Measurements from ENCODE around the gene SEMA4A.
"Not testable (repeated sequence)": the region's sequence is repeated elsewhere in the genome, so short reads cannot be mapped to it uniquely, and the experiment has no call there.

The SEMA4A gene

DNA sequence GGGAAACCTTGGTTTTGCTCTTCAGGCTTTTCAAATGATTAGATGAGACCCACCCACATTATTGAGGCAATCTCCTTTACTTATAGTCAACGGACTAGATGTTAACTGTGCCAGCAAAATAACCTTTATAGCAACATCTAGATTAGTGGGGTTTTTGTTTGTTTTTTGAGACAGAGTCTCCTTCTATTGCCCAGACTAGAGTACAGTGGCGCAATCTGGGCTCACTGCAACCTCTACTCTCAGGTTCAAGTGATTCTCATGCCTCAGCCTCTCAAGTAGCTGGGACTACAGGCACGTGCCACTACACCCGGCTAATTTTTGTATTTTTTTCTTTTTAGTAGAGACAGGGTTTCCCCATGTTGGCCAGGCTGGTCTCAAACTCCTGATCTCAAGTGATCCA, 36.9 kb downstream of the SEMA4A start:
- in situ Hi-C loops (cut with MboI; ENCODE audit: low sequenced_read_pairs) = not testable (repeated sequence)

DNA sequence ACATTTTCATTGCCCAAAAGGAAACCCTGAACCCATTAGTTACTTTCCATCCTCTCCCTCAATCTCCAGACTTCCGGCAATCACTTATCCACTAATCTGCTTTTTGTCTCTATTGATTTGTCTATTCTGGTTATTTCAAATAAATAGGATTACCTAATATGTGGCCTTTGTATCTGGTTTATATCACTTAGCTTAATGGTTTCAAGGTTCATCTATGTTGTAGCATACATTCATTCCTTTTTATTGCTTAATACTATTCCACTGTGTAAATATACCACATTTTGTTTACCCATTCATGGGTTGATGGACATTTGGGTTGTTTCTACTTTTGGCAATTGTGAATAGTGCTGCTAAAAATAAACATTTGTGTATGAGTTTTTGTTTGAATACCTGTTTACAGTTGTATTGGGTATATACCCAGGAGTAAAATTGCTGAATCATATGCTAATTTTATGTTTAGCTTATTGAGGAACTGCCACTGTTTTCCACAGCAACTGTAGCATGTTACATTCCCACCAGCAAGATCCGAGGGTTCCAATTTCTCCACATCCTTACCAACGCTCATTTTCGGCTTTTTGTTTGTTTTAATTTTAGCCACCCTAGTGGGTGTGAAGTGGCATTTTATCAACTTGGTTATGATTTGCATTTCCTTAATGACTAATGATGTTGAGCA, 38.0 kb downstream of the SEMA4A start:
- in situ Hi-C loops (cut with MboI; ENCODE audit: low sequenced_read_pairs) = no loop called here

DNA sequence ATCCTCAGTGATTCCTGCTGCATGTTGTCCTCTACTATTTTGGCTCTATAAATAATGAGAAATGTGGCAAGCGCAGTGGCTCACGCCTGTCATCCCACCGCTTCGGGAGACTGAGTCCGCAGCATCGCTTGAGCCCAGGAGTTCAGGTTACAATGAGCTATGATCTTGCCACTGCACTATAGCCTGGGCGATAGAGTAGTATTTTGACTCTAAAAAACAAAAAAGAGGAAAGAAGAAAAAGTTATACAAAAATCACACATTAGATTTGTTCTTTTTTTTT, 39.8 kb downstream of the SEMA4A start:
- in situ Hi-C loops (cut with MboI; ENCODE audit: low sequenced_read_pairs) = no loop called here

DNA sequence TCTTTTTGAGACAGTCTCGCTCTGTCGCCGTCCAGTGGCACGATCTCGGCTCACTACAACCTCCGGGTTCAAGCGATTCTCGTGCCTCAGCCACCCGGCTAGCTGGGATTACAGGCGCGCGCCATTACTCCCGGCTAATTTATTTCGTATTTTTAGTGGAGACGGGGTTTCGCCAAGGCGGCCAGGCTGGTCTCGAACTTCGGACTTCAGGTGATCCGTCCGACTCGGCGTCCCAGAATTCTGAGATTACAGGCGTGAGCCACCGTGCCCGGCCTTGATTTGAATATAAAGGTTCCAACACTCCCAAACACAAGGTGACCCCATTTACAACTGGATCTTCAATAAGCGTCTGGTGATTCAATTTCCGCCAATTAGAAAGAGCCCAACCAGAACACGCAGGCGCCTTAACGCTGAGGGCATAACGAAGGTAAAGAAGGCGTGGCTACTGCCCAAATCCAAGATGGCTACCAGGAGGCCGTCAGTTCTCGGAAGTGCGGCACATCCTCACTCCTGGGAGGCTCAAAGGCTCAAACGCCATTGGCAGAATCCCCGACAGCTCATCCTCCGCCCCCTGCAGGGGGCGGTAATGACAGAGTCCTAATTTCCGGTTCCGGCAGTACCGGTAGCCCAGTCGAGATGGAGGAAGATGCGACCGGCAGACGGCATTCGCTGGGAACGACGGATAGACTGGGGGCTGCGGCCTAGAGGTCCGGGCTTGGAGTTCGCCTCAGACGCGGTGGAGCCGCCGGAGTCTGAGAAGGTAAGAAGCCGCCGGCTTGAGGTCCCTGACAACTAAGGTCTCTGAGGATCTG, 40.3 kb downstream of the SEMA4A start, which contains the start of gene SLC25A44:
TSS of gene SLC25A44 (plus strand) at position 617 of the 812 bp plus-strand sequence. CDS start 5,744 bp downstream, outside the sequence.
- in situ Hi-C loops (cut with MboI; ENCODE audit: low sequenced_read_pairs) = no loop called here

DNA sequence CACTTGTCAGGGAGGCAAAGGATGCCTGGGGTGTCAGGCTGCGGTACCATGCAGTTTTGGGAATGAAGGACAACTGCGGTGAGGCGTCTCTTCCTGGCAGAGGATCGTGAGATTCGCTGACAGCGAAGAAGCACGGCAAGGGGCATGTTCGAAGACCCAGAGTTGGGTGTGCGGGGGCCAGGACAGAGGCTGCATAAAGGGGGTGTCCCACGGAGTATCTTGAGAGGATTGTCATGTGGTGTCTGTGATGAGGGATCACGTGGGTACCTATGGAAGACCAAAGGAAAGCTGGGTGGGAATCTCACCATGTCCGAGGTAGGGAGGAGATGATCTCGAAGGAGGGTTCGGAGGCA, 40.9 kb downstream of the SEMA4A start:
- in situ Hi-C loops (cut with MboI; ENCODE audit: low sequenced_read_pairs) = no loop called here

DNA sequence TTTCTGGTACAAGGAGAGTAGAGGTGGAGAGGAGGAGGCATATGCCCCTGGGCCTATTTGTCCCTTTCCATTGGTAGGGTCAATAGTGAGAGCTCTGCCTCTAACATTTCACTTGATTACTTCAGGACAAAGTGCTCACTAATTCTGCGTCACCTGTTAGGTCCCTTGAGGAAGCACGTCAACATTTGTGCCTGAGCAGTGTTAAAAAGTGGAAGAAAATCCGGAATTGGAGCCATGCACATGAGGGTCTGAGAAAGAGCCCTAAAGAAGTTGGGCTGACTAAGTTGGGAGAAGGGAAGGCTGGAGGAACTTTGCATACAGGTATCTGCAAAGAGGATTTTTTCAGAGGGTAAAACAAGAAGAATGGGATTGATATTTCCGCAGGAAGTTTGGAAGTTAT, 42.5 kb downstream of the SEMA4A start:
- in situ Hi-C loops (cut with MboI; ENCODE audit: low sequenced_read_pairs) = no loop called here

DNA sequence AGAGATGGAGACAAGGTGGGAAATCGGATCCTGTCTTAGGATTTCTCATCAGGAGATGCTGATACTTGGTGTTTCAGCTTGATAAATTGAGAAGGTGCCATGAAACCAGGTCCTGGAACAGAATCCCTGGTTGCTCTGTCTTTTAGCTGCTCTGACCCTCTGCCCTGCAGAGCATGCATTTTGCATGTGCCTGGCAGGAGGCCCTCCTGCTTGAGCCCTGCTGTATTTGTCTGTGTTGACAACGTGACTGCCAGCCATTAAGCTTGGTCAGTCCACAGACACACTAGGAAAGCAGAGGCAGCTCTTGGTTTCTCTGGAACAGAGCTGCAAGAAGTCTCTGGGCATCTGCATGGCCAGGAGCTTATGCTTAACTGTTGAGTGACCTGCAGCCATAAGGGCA, 43.1 kb downstream of the SEMA4A start:
- in situ Hi-C loops (cut with MboI; ENCODE audit: low sequenced_read_pairs) = no loop called here

DNA sequence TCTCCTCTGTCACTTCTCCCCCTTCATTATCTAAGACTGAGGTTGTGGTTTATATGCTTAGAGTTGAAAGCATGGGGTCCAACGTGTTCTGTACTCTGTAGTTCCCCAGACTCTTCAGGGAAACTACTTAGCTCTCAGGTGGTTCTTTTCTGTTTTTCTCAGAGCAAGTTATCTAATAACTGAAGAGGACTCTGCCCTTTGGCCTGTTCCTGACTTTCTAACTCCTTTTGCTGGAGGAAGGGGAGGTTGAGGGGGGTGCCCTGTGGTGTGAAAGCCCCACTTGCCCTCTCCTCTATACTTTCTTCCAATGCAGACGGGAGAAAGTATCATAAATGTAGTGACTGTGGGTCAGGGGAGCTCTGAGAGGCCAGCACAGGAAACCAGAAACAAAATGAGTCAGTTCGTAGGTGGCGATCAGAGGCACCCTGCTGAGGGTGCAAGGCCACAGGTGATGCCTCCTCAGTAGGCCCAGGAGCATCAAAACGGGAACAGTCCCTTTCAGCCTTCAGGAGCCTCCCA, 45.5 kb downstream of the SEMA4A start:
- in situ Hi-C loops (cut with MboI; ENCODE audit: low sequenced_read_pairs) = no loop called here

DNA sequence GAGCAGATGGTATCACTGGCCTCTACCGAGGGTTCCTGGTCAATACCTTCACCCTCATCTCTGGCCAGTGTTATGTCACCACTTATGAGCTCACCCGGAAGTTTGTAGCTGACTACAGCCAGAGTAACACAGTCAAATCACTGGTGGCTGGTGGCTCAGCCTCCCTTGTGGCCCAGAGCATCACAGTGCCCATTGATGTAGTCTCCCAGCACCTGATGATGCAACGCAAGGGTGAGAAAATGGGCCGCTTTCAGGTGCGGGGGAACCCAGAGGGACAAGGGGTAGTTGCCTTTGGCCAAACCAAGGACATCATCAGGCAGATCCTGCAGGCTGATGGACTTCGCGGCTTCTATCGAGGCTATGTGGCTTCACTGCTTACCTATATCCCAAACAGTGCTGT, 46.7 kb downstream of the SEMA4A start:
- in situ Hi-C loops (cut with MboI; ENCODE audit: low sequenced_read_pairs) = no loop called here

DNA sequence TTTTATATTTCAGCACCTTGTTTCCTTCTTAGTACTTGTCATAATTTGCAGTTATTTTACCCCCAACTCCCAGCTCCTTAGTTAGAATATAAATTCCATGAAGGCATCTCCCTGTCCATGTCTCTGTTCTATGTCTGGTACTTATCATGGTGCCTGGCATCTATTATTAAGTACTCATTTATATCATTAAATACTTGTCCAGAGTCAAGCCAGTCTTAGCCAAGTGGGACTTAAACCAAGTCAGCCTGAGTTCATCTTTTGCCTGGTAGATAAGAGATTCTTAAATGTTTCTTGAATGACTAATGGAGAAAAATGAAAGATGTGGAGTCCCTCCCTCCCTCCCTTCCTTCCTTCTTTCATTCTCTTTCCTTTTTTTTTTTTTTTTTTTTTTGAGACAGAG, 49.9 kb downstream of the SEMA4A start:
- in situ Hi-C loops (cut with MboI; ENCODE audit: low sequenced_read_pairs) = no loop called here

DNA sequence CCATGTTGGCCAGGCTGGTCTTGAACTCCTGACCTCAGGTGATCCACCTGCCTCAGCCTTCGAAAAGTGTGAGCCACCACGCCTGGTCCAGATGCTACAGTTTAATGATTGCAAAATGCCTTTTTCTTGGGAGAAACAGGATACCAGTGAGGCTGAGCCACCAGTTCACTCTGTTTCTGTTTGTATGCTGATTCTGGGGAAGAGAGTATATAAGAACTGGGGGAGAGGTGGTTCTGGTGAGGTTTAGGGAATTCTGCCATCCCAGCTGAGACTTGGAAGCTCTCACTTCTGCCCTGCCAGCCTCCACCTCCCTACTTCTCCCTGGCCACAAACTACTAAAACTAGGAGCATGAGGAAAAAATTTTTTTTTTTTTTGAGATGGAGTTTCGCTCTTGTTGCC, 51.3 kb downstream of the SEMA4A start:
- in situ Hi-C loops (cut with MboI; ENCODE audit: low sequenced_read_pairs) = no loop called here

DNA sequence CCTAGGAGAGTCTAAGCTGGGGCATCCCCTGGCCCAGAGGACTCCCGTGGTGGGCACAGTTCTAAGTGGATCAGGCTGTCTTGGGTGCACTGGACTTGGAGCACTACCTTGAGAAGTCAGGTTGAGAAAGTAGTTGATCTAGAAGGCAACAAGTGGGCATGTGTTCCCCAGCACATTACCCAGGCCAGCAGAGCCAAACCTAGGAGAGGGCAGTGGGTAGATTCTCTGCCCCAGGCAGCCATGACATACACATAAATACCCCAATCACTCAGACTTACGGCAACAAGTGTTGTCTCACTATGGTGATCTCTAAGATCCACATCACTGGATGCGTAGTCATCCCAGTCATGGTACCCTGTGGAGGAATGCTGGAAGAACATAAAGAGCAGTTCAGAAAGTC, 57.9 kb downstream of the SEMA4A start:
- in situ Hi-C loops (cut with MboI; ENCODE audit: low sequenced_read_pairs) = loop anchor here (10.0 kb wide), 1 partner anchor 56 kb away; the partner anchor contains the start of gene SEMA4A

DNA sequence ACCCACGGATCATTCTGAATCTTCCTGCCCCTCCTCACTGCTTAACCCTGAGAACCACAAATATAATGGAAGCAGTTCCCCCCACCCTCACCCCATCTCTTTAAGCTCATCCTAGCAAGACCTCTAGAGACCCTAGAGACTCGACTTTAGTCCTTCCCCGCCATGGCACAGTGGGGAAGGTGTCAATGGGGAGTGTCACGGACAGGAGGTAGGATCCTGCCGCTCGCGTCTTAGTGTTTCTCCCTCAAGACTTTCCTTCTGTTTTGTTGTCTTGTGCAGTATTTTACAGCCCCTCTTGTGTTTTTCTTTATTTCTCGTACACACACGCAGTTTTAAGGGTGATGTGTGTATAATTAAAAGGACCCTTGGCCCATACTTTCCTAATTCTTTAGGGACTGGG, 58.7 kb downstream of the SEMA4A start:
- in situ Hi-C loops (cut with MboI; ENCODE audit: low sequenced_read_pairs) = loop anchor here (10.0 kb wide), 1 partner anchor 57 kb away; the partner anchor contains the start of gene SEMA4A

DNA sequence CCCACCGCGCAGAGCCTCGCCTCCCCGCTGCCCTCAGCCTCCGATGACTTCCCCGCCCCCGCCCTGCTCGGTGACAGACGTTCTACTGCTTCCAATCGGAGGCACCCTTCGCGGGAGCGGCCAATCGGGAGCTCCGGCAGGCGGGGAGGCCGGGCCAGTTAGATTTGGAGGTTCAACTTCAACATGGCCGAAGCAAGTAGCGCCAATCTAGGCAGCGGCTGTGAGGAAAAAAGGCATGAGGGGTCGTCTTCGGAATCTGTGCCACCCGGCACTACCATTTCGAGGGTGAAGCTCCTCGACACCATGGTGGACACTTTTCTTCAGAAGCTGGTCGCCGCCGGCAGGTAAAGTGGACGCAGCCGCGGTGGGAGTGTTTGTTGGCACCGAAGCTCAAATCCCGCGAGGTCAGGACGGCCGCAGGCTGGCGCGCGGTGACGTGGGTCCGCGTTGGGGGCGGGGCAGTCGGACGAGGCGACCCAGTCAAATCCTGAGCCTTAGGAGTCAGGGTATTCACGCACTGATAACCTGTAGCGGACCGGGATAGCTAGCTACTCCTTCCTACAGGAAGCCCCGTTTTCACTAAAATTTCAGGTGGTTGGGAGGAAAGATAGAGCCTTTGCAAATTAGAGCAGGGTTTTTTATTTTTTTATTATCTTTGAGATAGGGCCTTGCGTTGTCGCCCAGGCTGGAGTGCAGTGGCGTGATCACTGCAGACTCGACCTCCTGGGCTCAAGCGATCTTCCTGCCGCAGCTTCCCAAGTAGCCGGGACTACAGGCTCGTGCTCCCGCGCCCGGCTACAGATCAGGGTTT, 59.7 kb downstream of the SEMA4A start, which contains the start of gene PMF1:
TSS of gene PMF1 (plus strand) at position 175 of the 811 bp plus-strand sequence. CDS start at position 184, 9 bp downstream.
- in situ Hi-C loops (cut with MboI; ENCODE audit: low sequenced_read_pairs) = loop anchor here (10.0 kb wide), 1 partner anchor 58 kb away; the partner anchor contains the start of gene SEMA4A

DNA sequence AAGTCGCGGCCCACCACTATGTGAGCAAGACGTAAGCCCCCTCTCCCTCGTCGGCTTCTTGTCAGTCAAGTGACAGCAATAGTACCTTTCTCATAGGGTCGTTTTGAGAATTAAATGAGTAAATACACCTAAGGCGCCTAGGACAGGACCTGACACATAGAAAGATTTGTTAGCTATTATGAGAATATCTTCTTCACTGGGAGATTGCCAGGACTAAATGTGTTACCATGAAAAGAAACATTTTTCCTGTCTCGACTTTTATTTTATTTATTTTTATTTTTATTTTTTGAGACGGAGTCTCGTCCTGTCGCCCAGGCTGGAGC, 60.2 kb downstream of the SEMA4A start:
- in situ Hi-C loops (cut with MboI; ENCODE audit: low sequenced_read_pairs) = loop anchor here (10.0 kb wide), 1 partner anchor 59 kb away; the partner anchor contains the start of gene SEMA4A

DNA sequence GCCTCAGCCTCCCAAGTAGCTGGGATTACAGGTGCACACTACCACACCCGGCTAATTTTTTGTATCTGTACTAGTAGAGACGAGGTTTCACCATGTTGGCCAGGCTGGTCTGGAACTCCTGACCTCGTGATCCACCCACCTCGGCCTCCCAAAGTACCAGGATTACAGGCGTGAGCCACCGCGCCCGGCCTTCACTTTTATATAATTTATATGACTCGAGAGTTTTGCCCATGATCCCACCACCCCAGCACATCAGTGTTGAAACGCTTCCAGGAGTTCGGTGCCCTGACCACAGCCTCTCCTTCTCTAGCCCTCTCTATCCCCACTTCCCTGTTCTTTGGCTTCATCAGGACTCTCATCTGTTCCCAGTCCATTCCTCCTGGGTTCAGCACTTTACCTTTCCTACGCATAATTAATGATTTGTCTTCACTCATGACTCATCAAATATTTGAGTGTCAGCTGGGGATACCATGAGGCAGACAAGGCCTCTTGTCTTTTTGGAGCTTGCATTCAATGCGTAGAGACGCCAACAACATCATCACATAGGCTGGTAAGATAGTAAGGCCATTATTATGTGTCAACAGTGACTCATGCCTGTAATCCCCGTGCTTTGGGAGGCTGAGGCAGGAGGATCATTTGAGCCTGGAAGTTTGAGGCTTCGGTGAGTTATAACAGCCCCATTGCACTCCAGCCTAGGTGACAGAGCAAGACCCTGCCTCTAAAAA, 60.8 kb downstream of the SEMA4A start:
- in situ Hi-C loops (cut with MboI; ENCODE audit: low sequenced_read_pairs) = loop anchor here (10.0 kb wide), 1 partner anchor 59 kb away; the partner anchor contains the start of gene SEMA4A

DNA sequence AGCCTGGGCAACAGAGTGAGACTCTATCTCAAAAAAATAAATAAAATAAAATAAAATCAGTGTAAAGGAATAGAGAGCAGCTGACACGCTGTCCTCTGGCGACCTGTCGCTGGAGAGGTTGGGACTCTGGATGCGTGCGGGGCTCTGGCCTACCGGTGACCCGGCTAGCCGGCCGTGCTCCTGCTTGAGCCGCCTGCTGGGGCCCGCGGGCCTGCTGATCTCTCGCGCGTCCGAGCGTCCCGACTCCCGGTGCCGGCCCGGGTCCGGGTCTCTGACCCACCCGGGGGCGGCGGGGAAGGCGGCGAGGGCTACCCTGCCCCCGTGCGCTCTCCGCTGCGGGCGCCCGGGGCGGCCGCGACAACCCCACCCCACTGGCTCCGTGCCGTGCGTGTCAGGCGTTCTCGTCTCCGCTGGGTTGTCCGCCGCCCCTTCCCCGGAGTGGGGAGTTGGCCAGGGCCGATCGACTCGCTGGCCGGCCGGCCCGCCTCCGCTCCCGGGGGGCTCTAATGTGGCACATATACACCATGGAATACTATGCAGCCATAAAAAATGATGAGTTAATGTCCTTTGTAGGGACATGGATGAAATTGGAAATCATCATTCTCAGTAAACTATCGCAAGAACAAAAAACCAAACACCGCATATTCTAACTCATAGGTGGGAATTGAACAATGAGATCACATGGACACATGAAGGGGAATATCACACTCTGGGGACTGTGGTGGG, 63.1 kb downstream of the SEMA4A start:
- in situ Hi-C loops (cut with MboI; ENCODE audit: low sequenced_read_pairs) = loop anchor here (10.0 kb wide), 1 partner anchor 62 kb away; the partner anchor contains the start of gene SEMA4A

DNA sequence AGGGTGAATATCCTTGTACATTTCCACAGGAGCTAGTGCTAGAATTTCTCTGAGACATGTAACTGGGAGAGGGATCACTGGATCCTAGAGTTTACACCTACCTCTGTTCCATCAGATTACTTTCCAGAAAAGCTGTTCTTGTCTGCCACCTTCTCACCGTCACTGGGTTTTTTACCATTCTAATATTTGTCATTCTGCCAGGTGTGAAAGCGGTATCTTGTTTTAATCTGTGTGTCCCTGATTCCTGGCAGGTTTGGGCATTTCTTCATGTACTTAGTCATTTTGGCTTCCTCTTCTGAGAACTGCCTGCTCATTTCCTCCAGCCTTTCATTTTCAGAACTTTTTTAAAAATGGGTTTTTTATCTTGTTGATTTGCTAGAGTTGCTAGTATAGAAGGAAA, 64.5 kb downstream of the SEMA4A start:
- in situ Hi-C loops (cut with MboI; ENCODE audit: low sequenced_read_pairs) = loop anchor here (10.0 kb wide), 1 partner anchor 63 kb away; the partner anchor contains the start of gene SEMA4A

DNA sequence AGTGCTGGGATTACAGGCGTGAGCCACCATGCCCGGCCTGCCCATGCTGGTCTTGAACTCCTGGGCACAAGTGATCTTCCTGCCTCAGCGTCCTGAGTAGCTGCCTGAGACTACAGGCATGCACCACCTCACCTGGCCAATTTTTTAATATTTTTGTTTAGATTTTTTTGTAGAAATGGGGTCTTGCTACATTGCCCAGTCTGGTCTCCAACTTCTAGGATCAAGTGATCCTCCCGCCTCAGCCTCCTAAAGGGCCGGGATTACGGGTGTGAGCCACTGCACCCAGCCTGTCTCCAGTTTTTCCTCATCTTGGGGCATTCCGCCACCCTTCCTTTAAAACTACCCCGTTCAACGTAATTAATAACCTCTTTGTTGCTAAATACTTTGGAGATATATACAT, 66.8 kb downstream of the SEMA4A start:
- in situ Hi-C loops (cut with MboI; ENCODE audit: low sequenced_read_pairs) = no loop called here

All from HL-60/S4 treated with retinoic acid at 250 ng/mL for 4 days and 3 days (cell line).